Fibroblast of pulmonary artery (primary cell): ENCODE results near the gene NOP14.

ENCODE experiments used
- DNase-seq: peaks from one replicate; pipeline ENCODE4 v3.0.0-alpha.2; 2010; ENCODE audit warnings: low read depth
- H3K4me3 ChIP-seq: replicated peaks from 2 replicates; pipeline ENCODE4 v1.5.1; 2011; ENCODE audit warnings: low read depth, mild to moderate bottlenecking, control low read depth, low read length, moderate library complexity
- CTCF ChIP-seq: IDR thresholded peaks from 2 replicates; pipeline ENCODE4 v1.5.1; 2011; ENCODE audit warnings: mild to moderate bottlenecking, control low read depth, low read length, inconsistent platforms; ENCODE audit errors: missing control alignments

NOP14 gene

GRCh38 chr4:2911868-2912267, 51.3 kb downstream of the NOP14 start:
- H3K4me3 ChIP-seq = no peak overlapping the region
- DNase-seq = no peak
- TF ChIP-seq CTCF = no peak

- TF ChIP-seq CTCF = peak; percentile 11
- no peak overlapping the region for H3K4me3 ChIP-seq
- no peak for DNase-seq
Observed at GRCh38 chr4:2910409-2910808, 52.8 kb downstream of the NOP14 start.

- DNase-seq = no peak
- no peak for TF ChIP-seq CTCF
- no peak overlapping the region for H3K4me3 ChIP-seq
Observed at GRCh38 chr4:2909583-2909982, 53.6 kb downstream of the NOP14 start.

- no peak for TF ChIP-seq CTCF
- no peak for DNase-seq
- no peak overlapping the region for H3K4me3 ChIP-seq
Observed at GRCh38 chr4:2908686-2909085, 54.5 kb downstream of the NOP14 start.

- H3K4me3 ChIP-seq = no peak overlapping the region
- no peak for TF ChIP-seq CTCF
- no peak for DNase-seq
Observed at GRCh38 chr4:2907706-2908293, 55.4 kb downstream of the NOP14 start.

- no peak for DNase-seq
- H3K4me3 ChIP-seq = no peak overlapping the region
- TF ChIP-seq CTCF = no peak
Observed at GRCh38 chr4:2907226-2907625, 56.0 kb downstream of the NOP14 start.

- DNase-seq = no peak
- no peak overlapping the region for H3K4me3 ChIP-seq
- no peak for TF ChIP-seq CTCF
Observed at GRCh38 chr4:2906218-2906617, 57.0 kb downstream of the NOP14 start.
